Progenitor cell of endocrine pancreas (in vitro differentiated cells): Measurements from ENCODE around the gene KAT2B. TPM values are rescaled to one million over a fixed set of nuclear protein-coding genes. Genes with fewer than 3 reads are reported as not detected.

Experiments
- DNase-seq: peaks from one replicate; pipeline ENCODE4 v3.0.0; 2021; ENCODE audit warnings: low spot score; ENCODE audit not compliant: unreplicated experiment
- H3K27ac Mint-ChIP-seq: 2 replicates; pipeline ENCODE4 v1.8.0; 2021; ENCODE audit warnings: mild to moderate bottlenecking, moderate library complexity, mixed read lengths
- H3K27me3 Mint-ChIP-seq: 2 replicates; pipeline ENCODE4 v1.8.0; 2021; ENCODE audit warnings: mixed read lengths
- H3K36me3 Mint-ChIP-seq: 2 replicates; pipeline ENCODE4 v1.8.0; 2022; ENCODE audit warnings: mixed read lengths; ENCODE audit not compliant: insufficient read depth
- H3K4me1 Mint-ChIP-seq: 2 replicates; pipeline ENCODE4 v1.8.0; 2021; ENCODE audit warnings: low read depth, mixed read lengths
- H3K4me3 Mint-ChIP-seq: 2 replicates; pipeline ENCODE4 v1.8.0; 2021; ENCODE audit warnings: low read depth, mild to moderate bottlenecking, moderate library complexity, mixed read lengths
- H3K9me3 Mint-ChIP-seq: 2 replicates; pipeline ENCODE4 v1.8.0; 2021; ENCODE audit warnings: low read depth, mixed read lengths
- total RNA-seq: library from RNA; stranded (reverse); gene quantifications from 2 replicates; pipeline ENCODE4 v1.2.1, GENCODE V29; 2021
- TF ChIP-seq, protein P1 (sequence below): fragments of 200-600 bp; sonication (generic); IDR thresholded peaks from one replicate; pipeline ENCODE4 v1.5.0; 2021; ENCODE audit warnings: antibody characterized with exemption, mild to moderate bottlenecking; ENCODE audit not compliant: unreplicated experiment

Gene KAT2B
- total RNA-seq, 1 donor from 2014 or later: 17.1 TPM

DNA sequence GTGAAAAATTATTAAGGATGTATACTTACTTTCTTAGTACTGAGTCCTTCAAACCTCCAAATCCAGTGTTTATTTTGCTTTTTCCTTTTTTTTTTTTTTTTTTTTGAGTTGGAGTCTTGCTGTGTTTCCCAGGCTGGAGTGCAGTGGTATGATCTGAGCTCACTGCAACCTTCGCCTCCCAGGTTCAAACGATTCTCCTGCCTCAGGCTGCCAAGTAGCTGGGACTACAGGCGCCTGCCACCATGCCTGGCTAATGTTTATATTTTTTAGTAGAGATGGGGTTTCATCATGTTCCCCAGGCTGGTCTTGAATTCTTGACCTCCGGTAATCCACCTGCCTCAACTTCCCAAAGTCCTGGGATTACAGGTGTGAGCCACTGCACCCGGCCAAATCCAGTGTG lies 67.5 kb downstream of the KAT2B start:
- TF ChIP-seq, protein P1, sequence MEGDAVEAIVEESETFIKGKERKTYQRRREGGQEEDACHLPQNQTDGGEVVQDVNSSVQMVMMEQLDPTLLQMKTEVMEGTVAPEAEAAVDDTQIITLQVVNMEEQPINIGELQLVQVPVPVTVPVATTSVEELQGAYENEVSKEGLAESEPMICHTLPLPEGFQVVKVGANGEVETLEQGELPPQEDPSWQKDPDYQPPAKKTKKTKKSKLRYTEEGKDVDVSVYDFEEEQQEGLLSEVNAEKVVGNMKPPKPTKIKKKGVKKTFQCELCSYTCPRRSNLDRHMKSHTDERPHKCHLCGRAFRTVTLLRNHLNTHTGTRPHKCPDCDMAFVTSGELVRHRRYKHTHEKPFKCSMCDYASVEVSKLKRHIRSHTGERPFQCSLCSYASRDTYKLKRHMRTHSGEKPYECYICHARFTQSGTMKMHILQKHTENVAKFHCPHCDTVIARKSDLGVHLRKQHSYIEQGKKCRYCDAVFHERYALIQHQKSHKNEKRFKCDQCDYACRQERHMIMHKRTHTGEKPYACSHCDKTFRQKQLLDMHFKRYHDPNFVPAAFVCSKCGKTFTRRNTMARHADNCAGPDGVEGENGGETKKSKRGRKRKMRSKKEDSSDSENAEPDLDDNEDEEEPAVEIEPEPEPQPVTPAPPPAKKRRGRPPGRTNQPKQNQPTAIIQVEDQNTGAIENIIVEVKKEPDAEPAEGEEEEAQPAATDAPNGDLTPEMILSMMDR: no peak
- Mint-ChIP-seq H3K27ac (no peak overlapping the region), H3K27me3 (no peaks in the 10 kb centered on the region), H3K9me3 (no peaks in the 10 kb centered on the region), H3K4me3 (no peak overlapping the region), H3K4me1 (no peaks in the 10 kb centered on the region), H3K36me3 (no peaks in the 10 kb centered on the region)
- DNase-seq: no peak

DNA sequence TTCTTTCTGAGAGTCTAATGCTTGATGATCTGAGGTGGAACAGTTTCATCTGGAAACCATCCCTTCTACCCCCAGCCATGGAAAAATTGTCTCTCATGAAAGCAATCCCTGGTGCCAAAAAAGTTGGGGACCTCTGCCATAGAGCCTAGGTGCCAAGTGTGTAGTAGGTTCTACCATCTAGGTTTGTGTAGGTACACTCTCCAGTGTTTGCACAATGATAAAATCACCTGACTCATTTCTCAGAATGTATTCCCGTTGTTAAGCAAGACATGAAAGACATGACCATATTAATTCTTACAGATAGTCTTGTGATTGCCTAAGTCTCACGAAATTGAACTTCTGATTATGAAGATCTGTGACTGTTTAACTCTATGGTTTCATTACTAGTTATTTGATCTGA lies 68.6 kb downstream of the KAT2B start:
- Mint-ChIP-seq H3K27ac (no peak overlapping the region), H3K4me1 (no peaks in the 10 kb centered on the region), H3K36me3 (no peaks in the 10 kb centered on the region), H3K27me3 (no peaks in the 10 kb centered on the region), H3K9me3 (no peaks in the 10 kb centered on the region), H3K4me3 (no peak overlapping the region)
- TF ChIP-seq, protein P1: no peak
- DNase-seq: no peak

DNA sequence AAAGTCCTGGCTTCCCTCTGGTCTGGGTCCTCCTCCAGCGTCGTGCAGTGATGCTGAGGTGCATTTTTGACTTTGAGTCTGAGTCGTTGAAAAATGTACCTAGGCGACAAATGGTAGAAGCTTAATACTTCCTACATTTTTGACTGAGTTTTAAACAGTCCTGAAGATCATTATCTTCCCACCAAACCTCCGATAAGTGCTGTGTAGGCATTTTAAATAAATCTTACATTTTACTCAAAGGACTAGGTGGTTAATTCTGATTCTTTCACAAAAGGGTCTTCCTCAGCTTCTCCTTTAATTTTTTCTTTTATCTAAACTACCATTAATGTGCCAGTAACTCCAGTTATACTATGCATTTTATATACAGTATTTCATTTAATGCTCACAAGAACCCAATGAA lies 70.6 kb downstream of the KAT2B start:
- Mint-ChIP-seq H3K27ac (no peak overlapping the region), H3K9me3 (no peaks in the 10 kb centered on the region), H3K36me3 (no peaks in the 10 kb centered on the region), H3K4me3 (no peak overlapping the region), H3K4me1 (no peaks in the 10 kb centered on the region), H3K27me3 (no peaks in the 10 kb centered on the region)
- TF ChIP-seq, protein P1: no peak
- DNase-seq: no peak

DNA sequence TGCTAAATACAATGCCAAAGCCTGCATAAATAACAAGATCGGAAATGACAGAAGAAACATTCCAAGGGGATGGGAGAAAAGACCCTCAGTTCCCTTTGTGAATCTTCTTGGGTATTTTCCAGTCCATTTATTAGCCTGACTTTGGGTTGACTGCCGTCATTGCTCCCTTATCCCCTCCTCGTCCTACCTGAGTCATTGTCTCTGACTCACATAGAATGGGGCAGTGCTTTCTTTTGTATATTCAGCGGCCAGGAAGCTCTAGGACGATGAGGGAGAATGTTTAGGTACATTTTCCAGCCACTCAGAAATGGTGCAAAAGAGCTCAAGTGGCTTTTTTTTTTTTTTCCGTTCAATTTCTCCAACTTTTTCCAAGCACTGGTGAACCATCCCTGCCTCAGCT lies 71.6 kb downstream of the KAT2B start:
- no peak for DNase-seq
- Mint-ChIP-seq H3K9me3 (no peaks in the 10 kb centered on the region), H3K4me1 (no peaks in the 10 kb centered on the region), H3K4me3 (no peak overlapping the region), H3K36me3 (no peaks in the 10 kb centered on the region), H3K27ac (no peak overlapping the region), H3K27me3 (no peaks in the 10 kb centered on the region)
- TF ChIP-seq, protein P1: no peak

DNA sequence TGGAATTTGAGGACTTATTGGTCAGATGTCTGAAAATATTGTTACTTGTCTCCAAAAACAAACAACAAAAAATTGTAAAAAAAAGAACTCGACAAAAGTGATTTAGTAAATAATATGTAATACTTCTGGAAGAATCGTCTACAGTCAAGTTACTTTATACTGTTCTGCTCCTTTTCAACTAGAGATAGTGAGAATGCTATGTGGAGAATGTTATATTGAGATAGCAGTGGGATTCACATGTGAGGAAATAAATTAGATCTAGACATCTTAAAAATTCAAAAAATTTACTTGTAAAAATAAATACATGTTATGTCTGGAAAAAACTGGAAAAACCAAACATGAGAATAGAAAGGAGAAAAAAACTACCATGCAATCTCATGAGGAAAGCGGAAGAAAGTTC lies 80.8 kb downstream of the KAT2B start:
- Mint-ChIP-seq H3K4me3 (no peak overlapping the region), H3K4me1 (no peaks in the 10 kb centered on the region), H3K27me3 (no peaks in the 10 kb centered on the region), H3K27ac (no peak overlapping the region), H3K36me3 (peaks cover 13% of the 10 kb centered on the region), H3K9me3 (no peaks in the 10 kb centered on the region)
- TF ChIP-seq, protein P1: no peak
- no peak for DNase-seq
